ENCODE measurements around the gene HELZ2. TPM values are rescaled to one million over a fixed set of nuclear protein-coding genes. Genes with fewer than 3 reads are reported as not detected.
A peak's percentile ranks its signal among the peaks of the same experiment; 100 is the strongest.

HELZ2 gene
- total and polyA plus RNA-seq, 2 donors (not counting 1 experiment from before 2014, with no cell fraction given) = 36.3 to 52.6 TPM

GRCh38 chr20:63587776-63588591, 13.9 kb upstream of the HELZ2 start:
- no peak overlapping the region for H3K9ac ChIP-seq (ENCODE audit: low read length)
- CTCF ChIA-PET = no interaction called here
- intact Hi-C loops (cut with micrococcal nuclease) = no loop called here
- H3K27ac ChIP-seq (ENCODE audit: low read length in 2 of 2) = peak overlapping the region in 1 of 2 donors; percentile 16
- no peak overlapping the region for H3K4me2 ChIP-seq (replicated peaks; ENCODE audit: low read depth, low read length, poor library complexity, severe bottlenecking)
- Mint-ChIP-seq H3K4me1 (peaks cover 2% of the 10 kb centered on the region), H3K9me3 (ENCODE audit: insufficient read depth) (no peaks in the 10 kb centered on the region), H3K27me3 (no peaks in the 10 kb centered on the region), H3K4me3 (no peak overlapping the region), H3K27ac (peak overlapping the region; percentile 37)
- H2AFZ ChIP-seq (ENCODE audit: insufficient read depth, low read depth, low read length, poor library complexity, severe bottlenecking) = no peak overlapping the region
- no peaks in the 10 kb centered on the region for H3K27me3 ChIP-seq (replicated peaks in 1 of 4; ENCODE audit: control extremely low read depth in 1 of 4, control insufficient read depth in 3 of 4, insufficient read depth in 4 of 4, low read length in 3 of 4)
- H3K79me2 ChIP-seq (ENCODE audit: control insufficient read depth, insufficient read depth, low read length) = no peaks in the 10 kb centered on the region
- H3K4me3 ChIP-seq (ENCODE audit: control extremely low read depth in 1 of 5, extremely low read depth in 1 of 5, insufficient read depth in 1 of 5, low read depth in 2 of 5, low read length in 4 of 5) = no peak overlapping the region
- DNase-seq = peak; percentile 34
- POLR2A ChIA-PET = no interaction called here
- peaks cover 0 to 36% of the 10 kb centered on the region in 2 experiments for H3K36me3 ChIP-seq (replicated peaks in 1 of 2; ENCODE audit: control extremely low read depth in 1 of 2, control insufficient read depth in 1 of 2, extremely low read depth in 1 of 2, insufficient read depth in 2 of 2, low read length in 1 of 2)
- H4K20me1 ChIP-seq (ENCODE audit: control insufficient read depth, insufficient read depth, low read length, poor library complexity, severe bottlenecking) = no peaks in the 10 kb centered on the region
- no peak for ATAC-seq (ENCODE audit: low read depth)
- peaks cover 3 to 8% of the 10 kb centered on the region in 2 donors for H3K4me1 ChIP-seq (ENCODE audit: control insufficient read depth in 2 of 2, insufficient read depth in 2 of 2, low read length in 2 of 2)
- H3K9me3 ChIP-seq (ENCODE audit: control extremely low read depth in 1 of 3, control insufficient read depth in 2 of 3, insufficient read depth in 1 of 3, low read length in 2 of 3) = no peaks in the 10 kb centered on the region
- 35% methylated on average over 17 of the region's 19 CpGs for WGBS (ENCODE audit: insufficient coverage)
- TF ChIP-seq EZH2 (IDR thresholded peaks at IDR 0.05; ENCODE audit: borderline replicate concordance, insufficient read depth, low read depth, low read length, poor library complexity, severe bottlenecking) (no peak), CTCF (IDR thresholded peaks at IDR 0.05) (no peak)

GRCh38 chr20:63587256-63587655, 13.2 kb upstream of the HELZ2 start:
- Mint-ChIP-seq H3K27me3 (no peaks in the 10 kb centered on the region), H3K27ac (no peak overlapping the region), H3K4me3 (no peak overlapping the region), H3K4me1 (peaks cover 2% of the 10 kb centered on the region), H3K9me3 (ENCODE audit: insufficient read depth) (no peaks in the 10 kb centered on the region)
- no peak for DNase-seq
- Histone ChIP-seq H3K79me2 (ENCODE audit: control insufficient read depth, insufficient read depth, low read length) (no peaks in the 10 kb centered on the region), H2AFZ (ENCODE audit: insufficient read depth, low read depth, low read length, poor library complexity, severe bottlenecking) (no peak overlapping the region), H3K9me3 (ENCODE audit: control extremely low read depth in 1 of 3, control insufficient read depth in 2 of 3, insufficient read depth in 1 of 3, low read length in 2 of 3) (no peaks in the 10 kb centered on the region), H3K4me2 (replicated peaks; ENCODE audit: low read depth, low read length, poor library complexity, severe bottlenecking) (no peak overlapping the region), H3K4me3 (ENCODE audit: control extremely low read depth in 1 of 5, extremely low read depth in 1 of 5, insufficient read depth in 1 of 5, low read depth in 2 of 5, low read length in 4 of 5) (no peak overlapping the region), H3K4me1 (ENCODE audit: control insufficient read depth in 2 of 2, insufficient read depth in 2 of 2, low read length in 2 of 2) (peaks cover 3 to 8% of the 10 kb centered on the region in 2 donors), H4K20me1 (ENCODE audit: control insufficient read depth, insufficient read depth, low read length, poor library complexity, severe bottlenecking) (no peaks in the 10 kb centered on the region), H3K27me3 (replicated peaks in 1 of 4; ENCODE audit: control extremely low read depth in 1 of 4, control insufficient read depth in 3 of 4, insufficient read depth in 4 of 4, low read length in 3 of 4) (no peaks in the 10 kb centered on the region), H3K9ac (ENCODE audit: low read length) (no peak overlapping the region), H3K36me3 (replicated peaks in 1 of 2; ENCODE audit: control extremely low read depth in 1 of 2, control insufficient read depth in 1 of 2, extremely low read depth in 1 of 2, insufficient read depth in 2 of 2, low read length in 1 of 2) (peaks cover 0 to 29% of the 10 kb centered on the region in 2 experiments), H3K27ac (ENCODE audit: low read length in 2 of 2) (no peak overlapping the region)
- CTCF ChIA-PET = no interaction called here
- ATAC-seq (ENCODE audit: low read depth) = no peak
- TF ChIP-seq EZH2 (IDR thresholded peaks at IDR 0.05; ENCODE audit: borderline replicate concordance, insufficient read depth, low read depth, low read length, poor library complexity, severe bottlenecking) (no peak), CTCF (IDR thresholded peaks at IDR 0.05) (no peak)
- POLR2A ChIA-PET = no interaction called here
- 95% methylated on average over 11 of the region's 12 CpGs for WGBS (ENCODE audit: insufficient coverage)
- intact Hi-C loops (cut with micrococcal nuclease) = no loop called here
